Immature natural killer cell (primary cell): ENCODE data around the gene XPO5. TPM values are rescaled to one million over a fixed set of nuclear protein-coding genes. Genes with fewer than 3 reads are reported as not detected.

Experiments
- DNase-seq, 3 donors: peaks; one replicate each; pipeline ENCODE4 v3.0.0; 2022; ENCODE audit warnings: mixed read lengths in 1 of 3
- H3K27ac Mint-ChIP-seq, 6 donors: one replicate each; pipeline ENCODE4 v1.8.0; 2020; ENCODE audit warnings: mixed read lengths in 6 of 6, mild to moderate bottlenecking in 5 of 6, inconsistent platforms in 4 of 6, moderate library complexity in 3 of 6
- H3K27me3 Mint-ChIP-seq, 3 donors: one replicate each; pipeline ENCODE4 v1.8.0; 2020 to 2021; ENCODE audit warnings: low read depth in 3 of 3, mild to moderate bottlenecking in 3 of 3, mixed read lengths in 3 of 3, moderate library complexity in 3 of 3, inconsistent platforms in 1 of 3
- H3K36me3 Mint-ChIP-seq, 3 donors: one replicate each; pipeline ENCODE4 v1.8.0; 2020; ENCODE audit warnings: mixed read lengths in 3 of 3, inconsistent platforms in 2 of 3, mild to moderate bottlenecking in 2 of 3
- H3K4me1 Mint-ChIP-seq, 2 donors: one replicate each; pipeline ENCODE4 v1.8.0; 2020; ENCODE audit warnings: inconsistent platforms in 2 of 2, mild to moderate bottlenecking in 2 of 2, mixed read lengths in 2 of 2, moderate library complexity in 1 of 2
- H3K4me3 Mint-ChIP-seq, 5 donors: one replicate each; pipeline ENCODE4 v1.8.0; 2020; ENCODE audit warnings: mild to moderate bottlenecking in 5 of 5, mixed read lengths in 5 of 5, inconsistent platforms in 3 of 5, moderate library complexity in 3 of 5
- H3K9me3 Mint-ChIP-seq, 6 donors: one replicate each; pipeline ENCODE4 v1.8.0; 2020; ENCODE audit warnings: mild to moderate bottlenecking in 6 of 6, mixed read lengths in 6 of 6, inconsistent platforms in 4 of 6, moderate library complexity in 3 of 6
- polyA plus RNA-seq, 3 donors: library from polyadenylated mRNA; unstranded; fragments of 300-500 nt; fragmentation: Illumina TruSeq; gene quantifications; one replicate each; pipeline ENCODE4 v1.2.3, GENCODE V29; 2021

Gene XPO5
- polyA plus RNA-seq: 10 to 100 TPM in 1 of 3 donors, 1 to 10 TPM in 2; 5.4 to 14.1 (median 9.1) TPM

DNA sequence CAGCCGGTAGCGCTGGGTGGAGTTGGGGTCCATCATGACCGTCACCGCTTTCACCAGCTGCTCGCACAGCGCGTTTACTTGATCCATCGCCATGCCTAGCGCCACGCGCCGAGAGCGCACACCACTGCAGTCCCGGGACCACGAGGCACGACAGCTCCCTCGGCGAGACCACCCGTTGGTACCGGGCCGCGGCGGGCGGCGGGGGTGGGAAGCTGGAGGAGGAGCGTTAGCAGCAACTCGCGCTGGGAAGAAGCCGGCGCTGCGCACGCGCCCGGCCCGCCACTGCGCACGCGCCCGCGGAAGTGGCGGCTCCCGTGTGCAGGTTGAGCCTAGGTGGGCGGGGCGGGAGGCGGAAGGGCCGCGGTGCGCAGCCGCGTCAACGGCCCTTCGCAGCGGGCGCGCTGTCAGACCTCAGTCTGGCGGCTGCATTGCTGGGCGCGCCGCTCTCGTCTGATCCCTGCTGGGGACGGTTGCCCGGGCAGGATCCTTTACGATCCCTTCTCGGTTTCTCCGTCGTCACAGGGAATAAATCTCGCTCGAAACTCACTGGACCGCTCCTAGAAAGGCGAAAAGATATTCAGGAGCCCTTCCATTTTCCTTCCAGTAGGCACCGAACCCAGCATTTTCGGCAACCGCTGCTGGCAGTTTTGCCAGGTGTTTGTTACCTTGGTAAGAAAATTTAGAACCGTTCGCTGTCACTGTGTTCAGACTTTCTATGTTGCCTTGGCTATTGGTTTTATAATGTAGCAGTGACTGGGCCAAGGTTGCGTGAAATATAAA, at the start of gene XPO5, which contains the start of gene POLH:
Gene XPO5 (minus strand): TSS at position 267 of the 780 bp plus-strand sequence. CDS start 174 bp downstream, at position 93.
Gene POLH (plus strand): TSS at position 414 of the 780 bp plus-strand sequence. CDS start 6,135 bp downstream, outside the sequence.
- Mint-ChIP-seq H3K4me3 (peak within 1 kb of the TSS; percentile 90 to 98 (median 91)), H3K27me3 (peaks cover 0 to 6% (median 0%) of the 10 kb centered on the region in 3 donors), H3K27ac (peak within 1 kb of the TSS; percentile 94 to 98 (median 96)), H3K4me1 (peaks cover 26 to 44% of the 10 kb centered on the region in 2 donors), H3K9me3 (no peaks in the 10 kb centered on the region), H3K36me3 (peaks cover 4 to 9% (median 8%) of the 10 kb centered on the region in 3 donors)
- DNase-seq: peak; percentile 91 to 94 (median 92)

DNA sequence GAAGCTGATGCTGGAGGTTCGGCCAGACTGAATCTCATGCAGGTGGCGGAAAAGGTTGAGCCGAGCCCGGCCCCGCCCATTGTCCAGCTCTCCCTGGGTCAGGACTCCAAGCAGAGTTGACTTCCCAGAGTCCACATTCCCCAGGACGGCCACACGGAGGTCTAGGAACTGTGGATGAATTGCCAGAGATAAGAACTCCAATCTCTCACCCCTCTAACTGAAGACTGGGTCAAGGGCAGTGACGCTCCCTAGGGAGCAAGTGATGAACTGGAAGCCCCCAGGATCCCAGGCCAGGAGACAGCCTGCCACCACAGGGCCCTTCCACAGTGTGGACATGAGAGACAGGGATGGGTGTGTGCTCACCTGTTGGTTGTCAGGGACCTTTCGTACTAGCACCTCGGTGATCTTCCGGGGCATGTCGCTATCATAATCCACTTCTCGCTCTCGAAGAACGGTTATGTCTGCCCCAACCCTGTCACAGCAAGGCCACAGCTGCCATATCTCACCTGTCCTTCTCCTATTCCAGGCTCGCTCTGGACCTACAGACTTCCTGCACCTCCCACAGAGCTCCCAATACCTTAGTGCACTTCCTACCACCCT, 49.7 kb upstream of the XPO5 start:
- peak overlapping the region in 1 of 6 donors; percentile 76 for H3K27ac Mint-ChIP-seq

DNA sequence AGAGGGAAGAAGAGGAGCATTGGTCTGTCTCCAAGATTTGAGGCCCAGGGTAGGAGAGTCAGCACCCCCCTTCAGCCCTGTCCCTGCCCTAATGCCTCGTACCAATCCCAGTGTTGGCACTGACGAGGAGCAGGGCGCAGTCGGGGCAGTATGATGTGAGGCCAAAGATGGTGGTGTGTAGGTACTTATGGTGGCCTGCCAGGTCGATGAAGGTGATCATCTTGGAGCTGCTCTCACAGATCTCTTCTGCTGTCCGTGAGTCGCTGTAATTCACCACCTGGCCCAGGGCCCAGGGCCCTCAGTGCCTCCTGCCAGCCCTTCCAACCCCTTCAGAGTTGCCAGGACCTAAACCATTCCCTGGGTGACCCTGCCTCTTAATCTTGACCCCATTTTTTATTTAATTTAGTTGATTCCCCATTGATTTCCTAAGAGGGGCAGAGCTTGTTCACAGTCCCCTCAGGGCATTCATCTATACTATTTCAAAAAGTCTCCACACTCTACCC, 49.0 kb upstream of the XPO5 start:
- Mint-ChIP-seq H3K36me3 (peaks cover 12 to 19% (median 13%) of the 10 kb centered on the region in 3 donors), H3K4me1 (peaks cover 25 to 38% of the 10 kb centered on the region in 2 donors), H3K27ac (peak overlapping the region in 1 of 6 donors; percentile 25), H3K4me3 (no peak overlapping the region), H3K27me3 (peaks cover 3 to 6% (median 3%) of the 10 kb centered on the region in 3 donors), H3K9me3 (no peaks in the 10 kb centered on the region)
- DNase-seq: no peak

More for the DNA sequence above, 49.7 kb upstream of the XPO5 start:
- Mint-ChIP-seq H3K27me3 (peaks cover 3 to 8% (median 3%) of the 10 kb centered on the region in 3 donors), H3K4me3 (no peak overlapping the region), H3K36me3 (peaks cover 12 to 19% (median 13%) of the 10 kb centered on the region in 3 donors), H3K9me3 (no peaks in the 10 kb centered on the region), H3K4me1 (peaks cover 30 to 43% of the 10 kb centered on the region in 2 donors)
- DNase-seq: no peak

DNA sequence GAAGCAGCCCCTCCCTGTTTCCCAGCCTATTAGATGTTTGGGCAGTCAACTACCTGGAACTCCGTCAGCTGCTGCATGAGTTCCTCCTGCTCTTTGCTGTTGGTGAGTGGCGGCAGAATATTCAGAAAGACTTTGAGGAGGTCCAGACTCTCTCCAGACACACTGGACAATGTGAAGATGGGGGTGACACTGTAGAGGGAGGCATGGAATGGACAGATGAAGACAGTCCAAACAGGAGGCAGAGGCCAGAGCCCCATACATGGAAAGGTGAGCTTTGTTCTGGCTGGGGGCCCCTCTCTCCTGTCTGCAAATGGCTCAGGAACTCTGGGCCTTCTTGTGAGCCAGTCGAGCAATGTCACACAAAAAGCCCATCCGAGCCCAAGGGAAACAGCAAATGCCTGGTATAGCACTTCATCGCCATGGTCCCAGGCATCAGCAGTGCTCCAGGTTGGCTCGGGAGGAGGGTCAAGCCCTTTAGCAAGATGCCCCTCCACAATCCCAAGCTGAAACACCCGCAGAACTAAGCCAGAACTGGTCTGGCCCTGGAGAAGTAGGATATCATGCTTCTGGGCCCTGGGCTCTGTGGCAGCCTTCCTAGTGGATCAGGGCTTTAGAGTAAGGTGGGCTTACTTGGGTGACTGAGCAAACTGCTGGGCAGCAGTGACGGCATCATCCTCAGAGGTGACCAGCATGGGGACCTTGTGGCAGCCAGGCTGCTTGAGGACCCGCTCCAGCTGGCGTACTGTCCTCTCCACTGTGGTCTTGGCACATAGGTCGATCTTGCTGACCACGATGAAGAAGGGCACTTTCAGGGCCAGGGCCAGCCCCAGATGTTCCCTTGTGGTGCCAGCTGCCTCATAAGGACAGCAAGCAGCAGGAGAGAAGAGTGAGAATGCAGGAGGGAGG, 48.3 kb upstream of the XPO5 start:
- H3K4me1 Mint-ChIP-seq: peaks cover 21 to 31% of the 10 kb centered on the region in 2 donors
- no peaks in the 10 kb centered on the region for H3K9me3 Mint-ChIP-seq
- peaks cover 0 to 3% (median 3%) of the 10 kb centered on the region in 3 donors for H3K27me3 Mint-ChIP-seq
- no peak overlapping the region for H3K4me3 Mint-ChIP-seq
- peak overlapping the region in 1 of 6 donors; percentile 25 for H3K27ac Mint-ChIP-seq
- H3K36me3 Mint-ChIP-seq: peaks cover 12 to 19% (median 13%) of the 10 kb centered on the region in 3 donors
- DNase-seq: no peak

DNA sequence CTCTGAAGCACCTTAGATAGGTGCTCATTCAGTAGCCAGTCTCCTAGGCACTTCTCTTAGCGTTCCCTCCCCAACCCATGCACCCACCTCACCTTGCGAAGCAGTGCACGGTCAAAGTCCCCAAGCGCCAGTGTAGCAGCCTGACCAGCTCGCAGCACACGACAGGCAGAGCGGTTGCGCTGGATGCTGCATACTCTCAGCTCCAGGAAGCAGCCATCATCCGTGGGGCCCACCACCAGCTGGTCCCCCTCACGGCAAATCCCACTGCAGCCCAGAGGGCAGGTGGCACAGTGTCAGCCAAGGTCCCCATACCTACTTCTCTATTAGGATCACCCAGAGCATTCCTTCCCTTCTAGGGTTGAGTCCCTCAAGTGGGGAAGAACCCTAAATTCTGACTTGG, 46.7 kb upstream of the XPO5 start:
- Mint-ChIP-seq H3K4me1 (peaks cover 12 to 18% of the 10 kb centered on the region in 2 donors), H3K36me3 (peaks cover 12 to 19% (median 13%) of the 10 kb centered on the region in 3 donors), H3K27ac (peak overlapping the region in 1 of 6 donors; percentile 31), H3K4me3 (no peak overlapping the region), H3K27me3 (no peaks in the 10 kb centered on the region), H3K9me3 (no peaks in the 10 kb centered on the region)
- DNase-seq: no peak

DNA sequence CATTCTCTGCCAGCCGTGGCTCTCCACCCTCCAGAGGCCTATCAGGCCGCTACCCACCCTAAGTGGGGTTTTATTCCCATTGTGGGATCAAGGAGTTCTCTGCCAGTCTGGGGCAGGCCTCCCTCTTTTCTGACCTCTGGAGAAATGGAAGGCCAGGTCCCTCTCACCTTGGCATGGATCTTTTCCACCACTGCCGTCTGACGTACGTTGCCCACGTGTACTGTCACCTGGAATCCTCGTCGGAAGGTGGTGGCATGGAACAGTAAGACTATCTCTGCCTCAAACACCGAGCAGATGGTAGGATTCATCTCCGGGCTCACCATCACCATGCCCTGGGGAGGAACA, 46.0 kb upstream of the XPO5 start:
- no peak overlapping the region for H3K4me3 Mint-ChIP-seq
- peaks cover 12 to 19% (median 13%) of the 10 kb centered on the region in 3 donors for H3K36me3 Mint-ChIP-seq

DNA sequence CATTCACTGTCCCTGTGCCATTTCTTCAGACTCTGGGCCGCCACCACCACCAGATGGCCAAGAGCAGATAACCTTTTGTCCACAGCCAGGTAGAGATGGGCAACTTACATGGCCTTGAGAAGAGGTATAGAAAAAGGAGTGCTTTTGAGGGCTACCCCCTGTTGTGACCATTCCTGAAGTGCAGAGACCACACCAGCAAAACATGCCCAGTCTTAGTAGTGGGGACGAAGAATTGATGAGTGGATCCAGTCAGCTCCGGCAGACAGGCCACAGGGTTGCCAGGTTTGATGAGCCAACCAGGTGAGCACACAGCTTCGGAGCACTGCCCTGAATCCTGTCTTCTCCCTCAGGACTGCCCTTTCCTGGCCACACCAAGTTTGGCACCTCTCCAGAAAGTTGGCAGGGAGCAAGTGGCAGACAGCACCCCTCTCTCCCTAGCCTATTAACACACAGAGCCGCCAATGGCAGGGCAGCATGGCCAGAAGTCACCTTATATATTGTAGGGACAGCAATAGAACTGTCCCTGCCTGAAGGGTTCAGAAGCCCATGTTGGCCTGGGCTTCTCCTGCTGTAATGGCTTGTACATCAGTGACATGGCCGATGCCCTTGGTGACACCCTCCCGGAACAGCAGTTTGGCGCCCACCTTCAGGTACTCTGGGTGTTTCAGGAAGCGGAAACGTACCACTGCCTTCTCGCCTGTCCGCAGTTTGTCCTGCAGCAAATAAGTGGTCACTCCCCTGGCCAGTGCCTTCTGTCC, 45.4 kb upstream of the XPO5 start:
- H3K27ac Mint-ChIP-seq: peak overlapping the region in 2 of 6 donors; percentile 8 to 61
- no peak overlapping the region for H3K4me3 Mint-ChIP-seq
- no peak for DNase-seq
- no peaks in the 10 kb centered on the region for H3K27me3 Mint-ChIP-seq
- no peaks in the 10 kb centered on the region for H3K9me3 Mint-ChIP-seq
- peaks cover 12 to 19% (median 13%) of the 10 kb centered on the region in 3 donors for H3K36me3 Mint-ChIP-seq
- H3K4me1 Mint-ChIP-seq: peaks cover 2 to 5% of the 10 kb centered on the region in 2 donors

More for the DNA sequence above, 46.0 kb upstream of the XPO5 start:
- Mint-ChIP-seq H3K27me3 (no peaks in the 10 kb centered on the region), H3K4me1 (peaks cover 5 to 10% of the 10 kb centered on the region in 2 donors), H3K9me3 (no peaks in the 10 kb centered on the region), H3K27ac (peak overlapping the region in 1 of 6 donors; percentile 8)
- DNase-seq: no peak

DNA sequence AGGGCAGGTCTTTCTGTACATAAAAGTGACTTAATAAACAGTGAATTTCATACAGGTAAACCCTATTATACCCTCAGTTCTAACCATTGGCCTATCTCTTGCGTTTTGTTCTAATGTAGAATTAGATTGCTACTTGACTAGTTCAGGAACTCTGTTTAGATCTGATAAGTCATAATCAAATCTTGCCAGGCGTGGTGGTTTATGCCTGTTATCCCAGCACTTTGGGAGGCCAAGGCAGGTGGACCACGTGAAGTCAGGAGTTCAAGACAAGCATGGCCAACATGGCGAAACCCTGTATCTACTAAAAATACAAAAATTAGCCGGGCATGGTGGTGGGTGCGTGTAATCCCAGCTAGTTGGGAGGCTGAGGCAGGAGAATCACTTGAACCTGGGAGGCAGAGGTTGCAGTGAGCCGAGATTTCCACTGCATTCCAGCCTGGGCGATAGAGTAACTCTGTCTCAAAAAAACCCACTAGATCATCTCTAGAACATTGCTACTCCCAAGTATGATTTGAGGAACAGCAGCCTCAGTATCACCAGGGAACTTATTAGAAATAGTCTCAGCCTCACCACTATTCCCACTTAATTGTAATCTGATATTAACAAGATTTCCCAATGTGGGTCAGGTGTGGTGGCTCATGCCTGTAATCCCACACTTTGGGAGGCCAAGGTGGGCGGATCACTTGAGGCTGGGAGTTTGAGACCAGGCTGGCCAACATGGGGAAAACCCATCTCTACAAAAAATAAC, 41.1 kb upstream of the XPO5 start:
- no peak overlapping the region for H3K4me3 Mint-ChIP-seq
- no peak for DNase-seq
- no peaks in the 10 kb centered on the region for H3K4me1 Mint-ChIP-seq
- no peaks in the 10 kb centered on the region for H3K27me3 Mint-ChIP-seq
- H3K27ac Mint-ChIP-seq: peak overlapping the region in 1 of 6 donors; percentile 29
- peaks cover under 1 to 8% (median 4%) of the 10 kb centered on the region in 3 donors for H3K36me3 Mint-ChIP-seq
- H3K9me3 Mint-ChIP-seq: no peaks in the 10 kb centered on the region

DNA sequence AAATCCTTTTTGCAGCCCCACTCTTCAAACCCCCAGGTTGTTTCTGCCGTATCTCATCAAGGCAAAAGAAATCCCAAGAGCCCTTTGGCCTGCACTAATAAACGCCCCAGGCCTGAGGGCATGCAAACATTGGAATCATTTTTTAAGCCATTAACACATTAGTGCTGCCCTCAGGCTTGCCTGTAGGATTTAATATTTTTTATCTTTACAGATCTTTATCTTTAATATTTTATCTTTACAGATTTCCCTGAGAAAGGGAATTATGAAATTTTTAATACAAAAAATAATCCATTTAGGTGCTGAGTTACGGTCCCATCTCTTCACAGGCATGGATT, 38.5 kb upstream of the XPO5 start:
- no peak overlapping the region for H3K4me3 Mint-ChIP-seq
- H3K36me3 Mint-ChIP-seq: peaks cover 4 to 15% (median 4%) of the 10 kb centered on the region in 3 donors
- H3K27ac Mint-ChIP-seq: no peak overlapping the region
- H3K9me3 Mint-ChIP-seq: no peaks in the 10 kb centered on the region
- no peaks in the 10 kb centered on the region for H3K4me1 Mint-ChIP-seq
- DNase-seq: no peak
- H3K27me3 Mint-ChIP-seq: no peaks in the 10 kb centered on the region

DNA sequence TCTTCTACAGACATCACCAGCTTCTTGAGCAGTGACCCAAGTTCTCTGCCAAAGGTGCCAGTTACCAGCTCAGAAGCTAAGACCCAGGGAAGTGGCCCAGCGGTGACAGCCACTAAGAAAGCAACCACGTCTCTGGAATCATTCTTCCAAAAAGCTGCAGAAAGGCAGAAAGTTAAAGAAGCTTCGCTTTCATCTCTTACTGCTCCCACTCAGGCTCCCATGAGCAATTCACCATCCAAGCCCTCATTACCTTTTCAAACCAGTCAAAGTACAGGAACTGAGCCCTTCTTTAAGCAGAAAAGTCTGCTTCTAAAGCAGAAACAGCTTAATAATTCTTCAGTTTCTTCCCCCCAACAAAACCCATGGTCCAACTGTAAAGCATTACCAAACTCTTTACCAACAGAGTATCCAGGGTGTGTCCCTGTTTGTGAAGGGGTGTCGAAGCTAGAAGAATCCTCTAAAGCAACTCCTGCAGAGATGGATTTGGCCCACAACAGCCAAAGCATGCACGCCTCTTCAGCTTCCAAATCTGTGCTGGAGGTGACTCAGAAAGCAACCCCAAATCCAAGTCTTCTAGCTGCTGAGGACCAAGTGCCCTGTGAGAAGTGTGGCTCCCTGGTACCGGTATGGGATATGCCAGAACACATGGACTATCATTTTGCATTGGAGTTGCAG, 38.0 kb upstream of the XPO5 start:
- no peak overlapping the region for H3K4me3 Mint-ChIP-seq
- peak overlapping the region in 2 of 6 donors; percentile 2 to 36 for H3K27ac Mint-ChIP-seq
- no peaks in the 10 kb centered on the region for H3K4me1 Mint-ChIP-seq
- H3K9me3 Mint-ChIP-seq: no peaks in the 10 kb centered on the region
- peaks cover 4 to 15% (median 4%) of the 10 kb centered on the region in 3 donors for H3K36me3 Mint-ChIP-seq
- DNase-seq: no peak
- no peaks in the 10 kb centered on the region for H3K27me3 Mint-ChIP-seq

DNA sequence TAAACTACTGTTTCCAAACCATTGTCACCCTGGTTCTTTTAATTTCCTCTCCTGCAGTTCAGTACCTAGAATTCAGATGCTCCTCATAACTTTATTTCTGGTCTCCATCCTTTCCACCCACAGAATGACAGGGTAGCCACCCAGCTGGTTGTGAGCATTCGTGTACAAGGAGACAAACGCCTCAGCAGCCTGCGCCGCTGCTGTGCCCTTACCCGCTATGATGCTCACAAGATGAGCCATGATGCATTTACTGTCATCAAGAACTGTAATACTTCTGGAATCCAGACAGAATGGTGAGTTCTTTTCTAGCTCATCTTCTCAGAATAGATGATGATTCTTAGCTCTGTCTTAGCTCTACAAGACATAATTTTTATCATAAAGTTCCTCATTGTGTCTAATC, 34.6 kb upstream of the XPO5 start:
- H3K9me3 Mint-ChIP-seq: no peaks in the 10 kb centered on the region
- H3K4me3 Mint-ChIP-seq: no peak overlapping the region
- peak overlapping the region in 1 of 6 donors; percentile 46 for H3K27ac Mint-ChIP-seq
- peaks cover 8 to 24% (median 10%) of the 10 kb centered on the region in 3 donors for H3K36me3 Mint-ChIP-seq
- no peak for DNase-seq
- no peaks in the 10 kb centered on the region for H3K27me3 Mint-ChIP-seq
- H3K4me1 Mint-ChIP-seq: peaks cover 3 to 6% of the 10 kb centered on the region in 2 donors

DNA sequence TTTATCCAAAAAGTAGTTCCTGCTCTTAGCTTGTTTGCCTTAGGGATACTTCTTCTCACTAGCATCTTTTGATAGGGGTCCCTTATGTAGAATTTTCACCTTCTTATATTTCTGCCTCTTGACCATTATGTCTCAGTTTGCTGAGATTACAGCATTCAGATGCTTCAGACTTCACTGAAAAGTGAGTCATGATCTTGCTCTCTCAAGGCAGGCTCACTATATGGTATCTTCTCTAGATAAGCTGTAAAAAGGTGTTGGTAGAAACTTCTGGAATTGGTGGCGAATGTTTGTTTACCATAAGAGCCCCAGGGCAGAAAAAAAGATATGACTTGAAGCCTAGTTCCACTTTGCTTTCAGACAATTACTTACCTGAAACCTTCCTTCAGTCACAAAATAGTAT, 33.6 kb upstream of the XPO5 start:
- H3K4me3 Mint-ChIP-seq: no peak overlapping the region

More for the DNA sequence above, 33.6 kb upstream of the XPO5 start:
- Mint-ChIP-seq H3K27ac (peak overlapping the region in 1 of 6 donors; percentile 22), H3K4me1 (peaks cover 3 to 6% of the 10 kb centered on the region in 2 donors), H3K36me3 (peaks cover 8 to 24% (median 15%) of the 10 kb centered on the region in 3 donors), H3K27me3 (no peaks in the 10 kb centered on the region), H3K9me3 (no peaks in the 10 kb centered on the region)
- no peak for DNase-seq
